H9 (cell line): ENCODE measurements around the gene ERICH6. TPM values are rescaled to one million over a fixed set of nuclear protein-coding genes. Genes with fewer than 3 reads are reported as not detected.

Experiments
- DNase-seq: peaks from one replicate; pipeline ENCODE4 v3.0.0-alpha.2; 2017
- H2AFZ ChIP-seq: one replicate; pipeline ENCODE4 v1.6.1; 2013; ENCODE audit warnings: mild to moderate bottlenecking, low read length, control low read depth, moderate library complexity
- H2AK5ac ChIP-seq: 2 replicates; pipeline ENCODE4 v1.6.1; 2013; ENCODE audit warnings: low read length, control low read depth, mixed read lengths; ENCODE audit not compliant: insufficient read length
- H2BK120ac ChIP-seq: one replicate; pipeline ENCODE4 v1.6.1; 2013; ENCODE audit warnings: low read depth, mild to moderate bottlenecking, low read length, control low read depth, inconsistent platforms; ENCODE audit not compliant: poor library complexity, severe bottlenecking
- H2BK12ac ChIP-seq: 2 replicates; pipeline ENCODE4 v1.6.1; 2013; ENCODE audit warnings: low read length, control low read depth, mixed read lengths, low read depth; ENCODE audit not compliant: insufficient read length
- H2BK15ac ChIP-seq: 2 replicates; pipeline ENCODE4 v1.6.1; 2013; ENCODE audit warnings: low read depth, low read length, control low read depth
- H2BK20ac ChIP-seq: one replicate; pipeline ENCODE4 v1.6.1; 2013; ENCODE audit warnings: low read depth, mild to moderate bottlenecking, low read length, control low read depth, inconsistent platforms; ENCODE audit not compliant: poor library complexity, severe bottlenecking
- H2BK5ac ChIP-seq: 2 replicates; pipeline ENCODE4 v1.6.1; 2013; ENCODE audit warnings: low read length, control low read depth, mixed read lengths; ENCODE audit not compliant: insufficient read length
- H3K14ac ChIP-seq: 2 replicates; pipeline ENCODE4 v1.6.1; 2013; ENCODE audit warnings: low read length, control low read depth; ENCODE audit not compliant: insufficient read depth
- H3K18ac ChIP-seq: 2 replicates; pipeline ENCODE4 v1.6.1; 2013; ENCODE audit warnings: low read depth, mild to moderate bottlenecking, mixed read lengths, low read length, control low read depth; ENCODE audit not compliant: insufficient read length
- H3K23ac ChIP-seq: 2 replicates; pipeline ENCODE4 v1.6.1; 2013; ENCODE audit warnings: low read length, control low read depth, mixed read lengths, low read depth; ENCODE audit not compliant: insufficient read length
- H3K23me2 ChIP-seq: 2 replicates; pipeline ENCODE4 v1.6.1; 2013; ENCODE audit warnings: low read depth, mild to moderate bottlenecking, mixed read lengths, low read length, control low read depth; ENCODE audit not compliant: insufficient read length, poor library complexity, severe bottlenecking
- H3K27ac ChIP-seq: 2 replicates; pipeline ENCODE4 v1.5.1; 2013; ENCODE audit warnings: low read length, control low read depth, mixed read lengths, low read depth; ENCODE audit not compliant: insufficient read length
- H3K27me3 ChIP-seq: 2 replicates; pipeline ENCODE4 v1.6.1; 2013; ENCODE audit warnings: low read length, control low read depth, inconsistent platforms; ENCODE audit not compliant: insufficient read depth
- H3K4ac ChIP-seq: 2 replicates; pipeline ENCODE4 v1.6.1; 2013; ENCODE audit warnings: low read depth, mild to moderate bottlenecking, control low read depth, inconsistent platforms, low read length, moderate library complexity
- H3K4me1 ChIP-seq: 2 replicates; pipeline ENCODE4 v1.6.1; 2013; ENCODE audit warnings: low read length, control low read depth, inconsistent platforms; ENCODE audit not compliant: insufficient read depth
- H3K4me2 ChIP-seq: 2 replicates; pipeline ENCODE4 v1.6.1; 2013; ENCODE audit warnings: low read length, control low read depth, mixed read lengths; ENCODE audit not compliant: insufficient read length, insufficient read depth
- H3K56ac ChIP-seq: 2 replicates; pipeline ENCODE4 v1.6.1; 2013; ENCODE audit warnings: low read depth, mild to moderate bottlenecking, mixed read lengths, low read length, control low read depth; ENCODE audit not compliant: insufficient read length
- H3K79me1 ChIP-seq: 2 replicates; pipeline ENCODE4 v1.6.1; 2013; ENCODE audit warnings: low read depth, mild to moderate bottlenecking, moderate library complexity, low read length, control low read depth, inconsistent platforms; ENCODE audit not compliant: insufficient read depth, poor library complexity, severe bottlenecking
- H3K79me2 ChIP-seq: 2 replicates; pipeline ENCODE4 v1.6.1; 2013; ENCODE audit warnings: low read length, control low read depth, inconsistent platforms; ENCODE audit not compliant: insufficient read depth
- H3K9ac ChIP-seq: 2 replicates; pipeline ENCODE4 v1.6.1; 2013; ENCODE audit warnings: low read length, control low read depth, mixed read lengths; ENCODE audit not compliant: insufficient read length; ENCODE audit errors: extremely low read depth
- H3K9me3 ChIP-seq: one replicate; pipeline ENCODE4 v1.6.1; 2013; ENCODE audit warnings: low read depth, low read length, inconsistent platforms; ENCODE audit not compliant: control insufficient read depth
- H3T11ph ChIP-seq: one replicate; pipeline ENCODE4 v1.6.1; 2013; ENCODE audit warnings: mild to moderate bottlenecking, low read length, control low read depth, inconsistent platforms
- H4K20me1 ChIP-seq: one replicate; pipeline ENCODE4 v1.6.1; 2013; ENCODE audit not compliant: control insufficient read depth, insufficient read length, insufficient read depth
- H4K5ac ChIP-seq: 2 replicates; pipeline ENCODE4 v1.6.1; 2013; ENCODE audit warnings: low read depth, mild to moderate bottlenecking, mixed read lengths, low read length, control low read depth; ENCODE audit not compliant: insufficient read length
- H4K8ac ChIP-seq: replicated peaks from 2 replicates; pipeline ENCODE4 v1.6.1; 2013; ENCODE audit warnings: low read length, control low read depth, mixed read lengths, low read depth; ENCODE audit not compliant: insufficient read length
- H4K91ac ChIP-seq: 2 replicates; pipeline ENCODE4 v1.6.1; 2013; ENCODE audit warnings: low read depth, mild to moderate bottlenecking, moderate library complexity, mixed read lengths, low read length, control low read depth; ENCODE audit not compliant: insufficient read length
- H3K27ac Mint-ChIP-seq, 3 experiments: 2 replicates in 2 of 3; 3 replicates in 1 of 3; pipeline ENCODE4 v1.8.0; 2020 to 2021; ENCODE audit warnings: mixed read lengths in 3 of 3, mild to moderate bottlenecking in 1 of 3, moderate library complexity in 1 of 3
- H3K27me3 Mint-ChIP-seq: 2 replicates; pipeline ENCODE4 v1.8.0; 2021; ENCODE audit warnings: low read depth, mild to moderate bottlenecking, moderate library complexity, mixed read lengths
- H3K36me3 Mint-ChIP-seq, 3 experiments: 2 replicates in 2 of 3; 3 replicates in 1 of 3; pipeline ENCODE4 v1.8.0; 2020 to 2021; ENCODE audit warnings: low read depth in 3 of 3, mixed read lengths in 3 of 3; ENCODE audit not compliant: insufficient read depth in 1 of 3
- H3K4me1 Mint-ChIP-seq, 2 experiments: 2 replicates each; pipeline ENCODE4 v1.8.0; 2020; ENCODE audit warnings: mixed read lengths in 2 of 2
- H3K4me3 Mint-ChIP-seq, 2 experiments: 2 replicates in 1 of 2; 3 replicates in 1 of 2; pipeline ENCODE4 v1.8.0; 2020 to 2021; ENCODE audit warnings: mild to moderate bottlenecking in 2 of 2, mixed read lengths in 2 of 2, moderate library complexity in 1 of 2
- H3K9me3 Mint-ChIP-seq, 2 experiments: 2 replicates in 1 of 2; 3 replicates in 1 of 2; pipeline ENCODE4 v1.8.0; 2020; ENCODE audit warnings: mild to moderate bottlenecking in 2 of 2, mixed read lengths in 2 of 2, moderate library complexity in 1 of 2
- CTCF ChIP-seq: fragments of 200-600 bp; sonication (generic); conservative IDR thresholded peaks from 3 replicates; pipeline ENCODE4 v1.8.0; 2021; ENCODE audit warnings: antibody characterized with exemption, mild to moderate bottlenecking
- WGBS: extraction: QIAGEN DNeasy Blood & Tissue Kit; methylation state at CpG from one replicate; pipeline ENCODE4 v1.1.7; 2013; ENCODE audit warnings: missing lambda C conversion rate, low lambda C conversion rate, mixed read lengths; ENCODE audit not compliant: insufficient read length; ENCODE audit errors: extremely low coverage; 5-methylcytosine and 5-hydroxymethylcytosine counted together
- total RNA-seq: library from RNA; stranded (reverse); gene quantifications from 2 replicates; pipeline ENCODE4 v1.2.1, GENCODE V29; 2021

The ERICH6 gene
- total RNA-seq, 1 experiment from 2014 or later, result not detected

GRCh38 chr3:150691414-150692040 lies 12.2 kb downstream of the ERICH6 start:
- H2BK12ac ChIP-seq, result no peak overlapping the region

More at GRCh38 chr3:150691414-150692040, 12.2 kb downstream of the ERICH6 start:
- no peak overlapping the region for H3K27ac ChIP-seq
- no peak overlapping the region for H3K4ac ChIP-seq
- H3K56ac ChIP-seq, result no peak overlapping the region
- H3T11ph ChIP-seq, result no peak overlapping the region
- H3K14ac ChIP-seq, result no peak overlapping the region
- no peak overlapping the region for H4K5ac ChIP-seq
- no peak overlapping the region for H2BK120ac ChIP-seq
- no peaks in the 10 kb centered on the region for H4K20me1 ChIP-seq
- H2BK15ac ChIP-seq, result no peak overlapping the region
- no peak overlapping the region for H4K8ac ChIP-seq
- H3K4me2 ChIP-seq, result no peak overlapping the region
- H2AFZ ChIP-seq, result no peak overlapping the region
- H3K9ac ChIP-seq, result no peak overlapping the region
- no peak for DNase-seq
- no CpG with 5 or more reads among the region's 2 CpGs for WGBS
- H3K27me3 ChIP-seq, result no peaks in the 10 kb centered on the region
- peaks cover 11 to 25% (median 12%) of the 10 kb centered on the region in 3 experiments for H3K36me3 Mint-ChIP-seq
- H2BK20ac ChIP-seq, result no peak overlapping the region
- H3K27me3 Mint-ChIP-seq, result no peaks in the 10 kb centered on the region
- no peak overlapping the region for H3K23ac ChIP-seq
- H3K27ac Mint-ChIP-seq, result no peak overlapping the region
- H4K91ac ChIP-seq, result no peak overlapping the region
- H3K9me3 Mint-ChIP-seq, result peaks cover 48 to 51% of the 10 kb centered on the region in 2 experiments
- H3K23me2 ChIP-seq, result no peaks in the 10 kb centered on the region
- no peaks in the 10 kb centered on the region for H3K4me1 Mint-ChIP-seq
- peaks cover 10% of the 10 kb centered on the region for H3K9me3 ChIP-seq
- no peaks in the 10 kb centered on the region for H3K79me2 ChIP-seq
- no peak overlapping the region for H2BK5ac ChIP-seq
- no peak overlapping the region for H3K4me3 Mint-ChIP-seq
- no peak overlapping the region for H2AK5ac ChIP-seq
- H3K18ac ChIP-seq, result no peak overlapping the region
- H3K4me1 ChIP-seq, result no peaks in the 10 kb centered on the region
- H3K79me1 ChIP-seq, result no peaks in the 10 kb centered on the region
- no peak for TF ChIP-seq CTCF
